GM20431 (cell line): Measurements from ENCODE around the gene UMAD1.
"Not testable (repeated sequence)": the region's sequence is repeated elsewhere in the genome, so short reads cannot be mapped to it uniquely, and the experiment has no call there.

Source experiments
- in situ Hi-C: fragments of 300-500 bp; cut with MseI, MboI; formaldehyde crosslinking; loops from one replicate; pipeline ENCODE4 v1.15.0; 2020; ENCODE audit warnings: low sequenced_read_pairs; ENCODE audit not compliant: unreplicated experiment

Gene UMAD1

GRCh38 chr7:7816816-7817536, 176.4 kb downstream of the UMAD1 start:
- in situ Hi-C loops: no loop called here

- in situ Hi-C loops: no loop called here
These were observed 177.2 kb downstream of the UMAD1 start for GRCh38 chr7:7817748-7818147.

GRCh38 chr7:7818179-7818578, 177.6 kb downstream of the UMAD1 start:
- in situ Hi-C loops: not testable (repeated sequence)

- in situ Hi-C loops: no loop called here
These were observed 179.1 kb downstream of the UMAD1 start for GRCh38 chr7:7819442-7820247.

- in situ Hi-C loops: no loop called here
These were observed 179.9 kb downstream of the UMAD1 start for GRCh38 chr7:7820409-7820808.

- in situ Hi-C loops: no loop called here
These were observed 180.4 kb downstream of the UMAD1 start for GRCh38 chr7:7820939-7821338.

GRCh38 chr7:7821517-7821916, 181.0 kb downstream of the UMAD1 start:
- in situ Hi-C loops: no loop called here

- in situ Hi-C loops: not testable (repeated sequence)
These were observed 184.7 kb downstream of the UMAD1 start for GRCh38 chr7:7825294-7825693.

- in situ Hi-C loops: no loop called here
These were observed 189.1 kb downstream of the UMAD1 start for GRCh38 chr7:7829667-7830066.

GRCh38 chr7:7830122-7830878, 189.7 kb downstream of the UMAD1 start:
- in situ Hi-C loops: no loop called here

GRCh38 chr7:7832518-7832917, 192.0 kb downstream of the UMAD1 start:
- in situ Hi-C loops: no loop called here

- in situ Hi-C loops: no loop called here
These were observed 194.2 kb downstream of the UMAD1 start for GRCh38 chr7:7834761-7835160.

- in situ Hi-C loops: no loop called here
These were observed 200.5 kb downstream of the UMAD1 start for GRCh38 chr7:7841027-7841426.

GRCh38 chr7:7843240-7843639, 202.7 kb downstream of the UMAD1 start:
- in situ Hi-C loops: no loop called here

GRCh38 chr7:7843972-7844371, 203.4 kb downstream of the UMAD1 start:
- in situ Hi-C loops: no loop called here

- in situ Hi-C loops: no loop called here
These were observed 207.7 kb downstream of the UMAD1 start for GRCh38 chr7:7848246-7848645.

GRCh38 chr7:7848892-7849291, 208.3 kb downstream of the UMAD1 start:
- in situ Hi-C loops: no loop called here

GRCh38 chr7:7850150-7850549, 209.6 kb downstream of the UMAD1 start:
- in situ Hi-C loops: no loop called here

GRCh38 chr7:7851381-7851780, 210.8 kb downstream of the UMAD1 start:
- in situ Hi-C loops: no loop called here

GRCh38 chr7:7851991-7852390, 211.4 kb downstream of the UMAD1 start:
- in situ Hi-C loops: no loop called here

- in situ Hi-C loops: no loop called here
These were observed 216.6 kb downstream of the UMAD1 start for GRCh38 chr7:7857143-7857583.
